Measurements from ENCODE around the gene SPIN1. TPM values are rescaled to one million over a fixed set of nuclear protein-coding genes. Genes with fewer than 3 reads are reported as not detected.

Gene SPIN1
- total and polyA plus RNA-seq, 2 experiments from 2014 or later = 49.0 to 158 TPM

- TF ChIP-seq, protein P1, sequence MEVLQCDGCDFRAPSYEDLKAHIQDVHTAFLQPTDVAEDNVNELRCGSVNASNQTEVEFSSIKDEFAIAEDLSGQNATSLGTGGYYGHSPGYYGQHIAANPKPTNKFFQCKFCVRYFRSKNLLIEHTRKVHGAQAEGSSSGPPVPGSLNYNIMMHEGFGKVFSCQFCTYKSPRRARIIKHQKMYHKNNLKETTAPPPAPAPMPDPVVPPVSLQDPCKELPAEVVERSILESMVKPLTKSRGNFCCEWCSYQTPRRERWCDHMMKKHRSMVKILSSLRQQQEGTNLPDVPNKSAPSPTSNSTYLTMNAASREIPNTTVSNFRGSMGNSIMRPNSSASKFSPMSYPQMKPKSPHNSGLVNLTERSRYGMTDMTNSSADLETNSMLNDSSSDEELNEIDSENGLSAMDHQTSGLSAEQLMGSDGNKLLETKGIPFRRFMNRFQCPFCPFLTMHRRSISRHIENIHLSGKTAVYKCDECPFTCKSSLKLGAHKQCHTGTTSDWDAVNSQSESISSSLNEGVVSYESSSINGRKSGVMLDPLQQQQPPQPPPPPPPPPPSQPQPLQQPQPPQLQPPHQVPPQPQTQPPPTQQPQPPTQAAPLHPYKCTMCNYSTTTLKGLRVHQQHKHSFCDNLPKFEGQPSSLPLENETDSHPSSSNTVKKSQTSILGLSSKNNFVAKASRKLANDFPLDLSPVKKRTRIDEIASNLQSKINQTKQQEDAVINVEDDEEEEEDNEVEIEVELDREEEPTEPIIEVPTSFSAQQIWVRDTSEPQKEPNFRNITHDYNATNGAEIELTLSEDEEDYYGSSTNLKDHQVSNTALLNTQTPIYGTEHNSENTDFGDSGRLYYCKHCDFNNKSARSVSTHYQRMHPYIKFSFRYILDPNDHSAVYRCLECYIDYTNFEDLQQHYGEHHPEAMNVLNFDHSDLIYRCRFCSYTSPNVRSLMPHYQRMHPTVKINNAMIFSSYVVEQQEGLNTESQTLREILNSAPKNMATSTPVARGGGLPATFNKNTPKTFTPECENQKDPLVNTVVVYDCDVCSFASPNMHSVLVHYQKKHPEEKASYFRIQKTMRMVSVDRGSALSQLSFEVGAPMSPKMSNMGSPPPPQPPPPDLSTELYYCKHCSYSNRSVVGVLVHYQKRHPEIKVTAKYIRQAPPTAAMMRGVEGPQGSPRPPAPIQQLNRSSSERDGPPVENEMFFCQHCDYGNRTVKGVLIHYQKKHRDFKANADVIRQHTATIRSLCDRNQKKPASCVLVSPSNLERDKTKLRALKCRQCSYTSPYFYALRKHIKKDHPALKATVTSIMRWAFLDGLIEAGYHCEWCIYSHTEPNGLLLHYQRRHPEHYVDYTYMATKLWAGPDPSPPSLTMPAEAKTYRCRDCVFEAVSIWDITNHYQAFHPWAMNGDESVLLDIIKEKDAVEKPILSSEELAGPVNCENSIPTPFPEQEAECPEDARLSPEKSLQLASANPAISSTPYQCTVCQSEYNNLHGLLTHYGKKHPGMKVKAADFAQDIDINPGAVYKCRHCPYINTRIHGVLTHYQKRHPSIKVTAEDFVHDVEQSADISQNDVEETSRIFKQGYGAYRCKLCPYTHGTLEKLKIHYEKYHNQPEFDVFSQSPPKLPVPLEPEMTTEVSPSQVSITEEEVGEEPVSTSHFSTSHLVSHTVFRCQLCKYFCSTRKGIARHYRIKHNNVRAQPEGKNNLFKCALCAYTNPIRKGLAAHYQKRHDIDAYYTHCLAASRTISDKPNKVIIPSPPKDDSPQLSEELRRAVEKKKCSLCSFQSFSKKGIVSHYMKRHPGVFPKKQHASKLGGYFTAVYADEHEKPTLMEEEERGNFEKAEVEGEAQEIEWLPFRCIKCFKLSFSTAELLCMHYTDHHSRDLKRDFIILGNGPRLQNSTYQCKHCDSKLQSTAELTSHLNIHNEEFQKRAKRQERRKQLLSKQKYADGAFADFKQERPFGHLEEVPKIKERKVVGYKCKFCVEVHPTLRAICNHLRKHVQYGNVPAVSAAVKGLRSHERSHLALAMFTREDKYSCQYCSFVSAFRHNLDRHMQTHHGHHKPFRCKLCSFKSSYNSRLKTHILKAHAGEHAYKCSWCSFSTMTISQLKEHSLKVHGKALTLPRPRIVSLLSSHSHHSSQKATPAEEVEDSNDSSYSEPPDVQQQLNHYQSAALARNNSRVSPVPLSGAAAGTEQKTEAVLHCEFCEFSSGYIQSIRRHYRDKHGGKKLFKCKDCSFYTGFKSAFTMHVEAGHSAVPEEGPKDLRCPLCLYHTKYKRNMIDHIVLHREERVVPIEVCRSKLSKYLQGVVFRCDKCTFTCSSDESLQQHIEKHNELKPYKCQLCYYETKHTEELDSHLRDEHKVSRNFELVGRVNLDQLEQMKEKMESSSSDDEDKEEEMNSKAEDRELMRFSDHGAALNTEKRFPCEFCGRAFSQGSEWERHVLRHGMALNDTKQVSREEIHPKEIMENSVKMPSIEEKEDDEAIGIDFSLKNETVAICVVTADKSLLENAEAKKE (CRISPR knock-in tag; IDR thresholded peaks at IDR 0.05) = no peak
Measured at GRCh38 chr9:88339317-88339716, 48.9 kb upstream of the SPIN1 start (continued).

DNA sequence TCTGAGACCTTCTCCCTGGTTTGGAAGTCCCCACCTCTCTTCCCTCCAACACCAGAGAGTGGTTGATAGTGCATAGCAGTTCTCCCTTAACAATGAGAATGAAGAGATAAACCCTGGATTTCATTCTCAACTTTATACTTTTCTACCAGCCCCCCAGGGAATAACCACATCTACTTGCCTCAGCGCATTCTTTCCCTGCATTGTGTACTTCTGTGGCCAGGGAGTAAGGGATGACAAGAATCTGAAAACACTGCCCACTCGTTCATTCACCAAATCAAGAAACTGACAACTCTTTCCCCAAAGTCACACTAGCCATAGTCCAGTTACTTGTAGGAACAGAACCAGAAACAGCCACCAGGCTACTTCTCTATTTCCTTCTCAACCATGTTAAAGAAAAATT is 46.0 kb upstream of the SPIN1 start:
- H3K4me2 ChIP-seq = no peak overlapping the region
- no peak overlapping the region for H3K27ac Mint-ChIP-seq
- no peak for ATAC-seq

More for the DNA sequence above, 46.0 kb upstream of the SPIN1 start:
- no peak for DNase-seq (ENCODE audit: low spot score)
- Histone ChIP-seq H3F3A (replicated peaks; ENCODE audit: low read depth) (no peaks in the 10 kb centered on the region), H3K27ac (ENCODE audit: low read depth) (no peak overlapping the region), H3K79me2 (replicated peaks; ENCODE audit: insufficient read depth) (no peaks in the 10 kb centered on the region), H3K4me3 (no peak overlapping the region), H3K36me3 (ENCODE audit: insufficient read depth) (no peaks in the 10 kb centered on the region), H2AFZ (peak overlapping the region; percentile 92), H4K20me1 (replicated peaks; ENCODE audit: insufficient read depth) (no peaks in the 10 kb centered on the region), H3K9me2 (ENCODE audit: insufficient read depth) (0 out of 2 replicates have a peak, but pooled peaks cover 3% of the 10 kb centered on the region), H3K27me3 (ENCODE audit: insufficient read depth) (no peaks in the 10 kb centered on the region), H3K4me1 (ENCODE audit: insufficient read depth) (peaks cover 11% of the 10 kb centered on the region; the same call in 1 of the 2 replicates)
- Mint-ChIP-seq H3K9me3 (no peaks in the 10 kb centered on the region), H3K4me1 (peaks cover 12% of the 10 kb centered on the region; the same call in 2 of the 3 replicates), H3K36me3 (ENCODE audit: low read depth) (no peaks in the 10 kb centered on the region), H3K4me3 (no peak overlapping the region), H3K27me3 (ENCODE audit: insufficient read depth, low read depth, poor library complexity) (peaks cover 2% of the 10 kb centered on the region)
- TF ChIP-seq, protein P2, sequence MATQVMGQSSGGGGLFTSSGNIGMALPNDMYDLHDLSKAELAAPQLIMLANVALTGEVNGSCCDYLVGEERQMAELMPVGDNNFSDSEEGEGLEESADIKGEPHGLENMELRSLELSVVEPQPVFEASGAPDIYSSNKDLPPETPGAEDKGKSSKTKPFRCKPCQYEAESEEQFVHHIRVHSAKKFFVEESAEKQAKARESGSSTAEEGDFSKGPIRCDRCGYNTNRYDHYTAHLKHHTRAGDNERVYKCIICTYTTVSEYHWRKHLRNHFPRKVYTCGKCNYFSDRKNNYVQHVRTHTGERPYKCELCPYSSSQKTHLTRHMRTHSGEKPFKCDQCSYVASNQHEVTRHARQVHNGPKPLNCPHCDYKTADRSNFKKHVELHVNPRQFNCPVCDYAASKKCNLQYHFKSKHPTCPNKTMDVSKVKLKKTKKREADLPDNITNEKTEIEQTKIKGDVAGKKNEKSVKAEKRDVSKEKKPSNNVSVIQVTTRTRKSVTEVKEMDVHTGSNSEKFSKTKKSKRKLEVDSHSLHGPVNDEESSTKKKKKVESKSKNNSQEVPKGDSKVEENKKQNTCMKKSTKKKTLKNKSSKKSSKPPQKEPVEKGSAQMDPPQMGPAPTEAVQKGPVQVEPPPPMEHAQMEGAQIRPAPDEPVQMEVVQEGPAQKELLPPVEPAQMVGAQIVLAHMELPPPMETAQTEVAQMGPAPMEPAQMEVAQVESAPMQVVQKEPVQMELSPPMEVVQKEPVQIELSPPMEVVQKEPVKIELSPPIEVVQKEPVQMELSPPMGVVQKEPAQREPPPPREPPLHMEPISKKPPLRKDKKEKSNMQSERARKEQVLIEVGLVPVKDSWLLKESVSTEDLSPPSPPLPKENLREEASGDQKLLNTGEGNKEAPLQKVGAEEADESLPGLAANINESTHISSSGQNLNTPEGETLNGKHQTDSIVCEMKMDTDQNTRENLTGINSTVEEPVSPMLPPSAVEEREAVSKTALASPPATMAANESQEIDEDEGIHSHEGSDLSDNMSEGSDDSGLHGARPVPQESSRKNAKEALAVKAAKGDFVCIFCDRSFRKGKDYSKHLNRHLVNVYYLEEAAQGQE (IDR thresholded peaks at IDR 0.05; ENCODE audit: unreplicated experiment) = no peak
- TF ChIP-seq NANOG (IDR thresholded peaks at IDR 0.05; ENCODE audit: borderline replicate concordance) (no peak), CREB1 (CRISPR knock-in tag; IDR thresholded peaks at IDR 0.05; ENCODE audit: low read depth) (no peak), ZNF114 (CRISPR knock-in tag; IDR thresholded peaks at IDR 0.05) (no peak), CTCF (conservative IDR thresholded peaks at IDR 0.05; ENCODE audit: low read depth in 2 of 2) (no peak), JUNB (IDR thresholded peaks at IDR 0.05; ENCODE audit: unreplicated experiment) (no peak), POLR2AphosphoS5 (IDR thresholded peaks at IDR 0.05; ENCODE audit: low read depth) (no peak)
